ENCODE results near the gene SGSH.

The SGSH gene

GRCh38 chr17:80220054-80220735 is at the start of gene SGSH, which contains the start of gene SLC26A11:
Gene SGSH, minus strand, starts transcription at chr17:80220333. Its CDS starts 20 bp downstream, at chr17:80220313.
Gene SLC26A11, plus strand, starts transcription at chr17:80220427. Its CDS starts 1,134 bp downstream, at chr17:80221561.
- in situ Hi-C loops (cut with HindIII; ENCODE audit: low sequenced_read_pairs), result no loop called here
- TF ChIP-seq CTCF (IDR thresholded peaks at IDR 0.05; ENCODE audit: low read depth, low read length, missing control alignments), result no peak
- H3K4me3 ChIP-seq (ENCODE audit: low read depth, low read length), result peak within 1 kb of the TSS; percentile 59
- DNase-seq (ENCODE audit: low read depth), result peak; percentile 11

GRCh38 chr17:80269405-80269807 is 49.3 kb upstream of the SGSH start:
- H3K4me3 ChIP-seq (ENCODE audit: low read depth, low read length), result no peak overlapping the region
- TF ChIP-seq CTCF (IDR thresholded peaks at IDR 0.05; ENCODE audit: low read depth, low read length, missing control alignments), result no peak
- no peak for DNase-seq (ENCODE audit: low read depth)
- in situ Hi-C loops (cut with HindIII; ENCODE audit: low sequenced_read_pairs), result no loop called here

GRCh38 chr17:80268427-80268826 is 48.3 kb upstream of the SGSH start:
- no peak for TF ChIP-seq CTCF (IDR thresholded peaks at IDR 0.05; ENCODE audit: low read depth, low read length, missing control alignments)
- no peak overlapping the region for H3K4me3 ChIP-seq (ENCODE audit: low read depth, low read length)
- in situ Hi-C loops (cut with HindIII; ENCODE audit: low sequenced_read_pairs), result no loop called here
- no peak for DNase-seq (ENCODE audit: low read depth)

GRCh38 chr17:80267391-80267790 is 47.3 kb upstream of the SGSH start:
- in situ Hi-C loops (cut with HindIII; ENCODE audit: low sequenced_read_pairs), result no loop called here
- DNase-seq (ENCODE audit: low read depth), result no peak
- TF ChIP-seq CTCF (IDR thresholded peaks at IDR 0.05; ENCODE audit: low read depth, low read length, missing control alignments), result no peak
- no peak overlapping the region for H3K4me3 ChIP-seq (ENCODE audit: low read depth, low read length)

GRCh38 chr17:80265205-80266068 is 45.3 kb upstream of the SGSH start:
- no peak for TF ChIP-seq CTCF (IDR thresholded peaks at IDR 0.05; ENCODE audit: low read depth, low read length, missing control alignments)
- no peak overlapping the region for H3K4me3 ChIP-seq (ENCODE audit: low read depth, low read length)
- no peak for DNase-seq (ENCODE audit: low read depth)
- in situ Hi-C loops (cut with HindIII; ENCODE audit: low sequenced_read_pairs), result no loop called here

DNA sequence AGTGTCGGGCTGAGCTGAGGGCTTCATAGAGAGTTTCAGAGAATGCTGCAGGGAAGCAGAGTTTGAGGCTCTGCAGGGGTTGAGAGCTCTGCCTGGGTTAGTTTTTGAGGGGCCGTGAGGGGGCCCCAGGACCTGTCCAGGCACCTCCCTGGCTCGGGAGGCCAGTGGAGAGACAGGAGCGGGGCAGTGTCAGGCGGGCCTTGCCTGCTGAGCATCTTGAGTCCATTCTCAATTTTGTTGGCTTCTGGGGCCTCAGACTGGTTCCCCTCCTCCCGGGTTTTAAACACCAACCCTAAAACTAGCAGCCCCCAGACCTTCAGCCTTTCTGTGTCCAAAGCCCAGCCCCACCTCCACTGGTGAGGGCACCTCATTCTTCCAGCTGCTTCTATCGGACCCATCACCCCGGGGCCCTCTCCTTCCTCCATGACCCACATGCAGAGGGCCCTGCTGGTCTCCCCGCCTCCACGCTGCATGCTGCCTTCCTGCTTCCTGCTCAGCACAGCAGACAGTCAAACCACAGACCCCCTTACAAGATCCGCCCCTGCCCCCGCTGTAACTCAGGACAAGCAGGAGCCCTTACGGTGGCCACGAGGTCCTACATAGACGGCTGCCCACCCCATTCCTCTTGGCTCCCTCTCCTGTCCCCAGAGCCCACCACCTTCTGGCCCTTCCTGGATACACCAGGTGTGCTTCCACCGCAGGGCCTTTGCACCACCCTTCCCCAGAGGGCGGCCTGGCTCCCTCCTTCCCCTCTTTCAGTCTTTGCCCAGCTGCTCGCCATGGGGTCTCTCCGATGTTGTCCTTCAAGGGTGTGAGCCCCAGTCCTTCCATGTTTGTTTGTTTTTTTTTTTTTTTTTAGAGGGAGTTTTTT is 44.3 kb upstream of the SGSH start:
- TF ChIP-seq CTCF (IDR thresholded peaks at IDR 0.05; ENCODE audit: low read depth, low read length, missing control alignments), result no peak
- in situ Hi-C loops (cut with HindIII; ENCODE audit: low sequenced_read_pairs), result no loop called here
- H3K4me3 ChIP-seq (ENCODE audit: low read depth, low read length), result no peak overlapping the region
- DNase-seq (ENCODE audit: low read depth), result no peak

Measured in astrocyte of the cerebellum (primary cell).